Measurements from ENCODE around the gene CCBE1.

Gene CCBE1

GRCh38 chr18:59469463-59470180 is 227.6 kb downstream of the CCBE1 start:
- no peak for DNase-seq (ENCODE audit: low read depth)
- H3K4me3 ChIP-seq (ENCODE audit: low read depth, low read length) = no peak overlapping the region
- TF ChIP-seq CTCF (IDR thresholded peaks at IDR 0.05; ENCODE audit: insufficient read depth, low read depth, low read length, missing control alignments) = no peak

GRCh38 chr18:59468821-59469220 is 228.4 kb downstream of the CCBE1 start:
- no peak for TF ChIP-seq CTCF (IDR thresholded peaks at IDR 0.05; ENCODE audit: insufficient read depth, low read depth, low read length, missing control alignments)
- no peak overlapping the region for H3K4me3 ChIP-seq (ENCODE audit: low read depth, low read length)
- DNase-seq (ENCODE audit: low read depth) = no peak

GRCh38 chr18:59467497-59467896 is 229.7 kb downstream of the CCBE1 start:
- no peak overlapping the region for H3K4me3 ChIP-seq (ENCODE audit: low read depth, low read length)
- TF ChIP-seq CTCF (IDR thresholded peaks at IDR 0.05; ENCODE audit: insufficient read depth, low read depth, low read length, missing control alignments) = no peak
- no peak for DNase-seq (ENCODE audit: low read depth)

GRCh38 chr18:59466980-59467379 is 230.2 kb downstream of the CCBE1 start:
- TF ChIP-seq CTCF (IDR thresholded peaks at IDR 0.05; ENCODE audit: insufficient read depth, low read depth, low read length, missing control alignments) = no peak
- DNase-seq (ENCODE audit: low read depth) = no peak
- no peak overlapping the region for H3K4me3 ChIP-seq (ENCODE audit: low read depth, low read length)

GRCh38 chr18:59464486-59464885 is 232.7 kb downstream of the CCBE1 start:
- no peak overlapping the region for H3K4me3 ChIP-seq (ENCODE audit: low read depth, low read length)
- no peak for DNase-seq (ENCODE audit: low read depth)
- TF ChIP-seq CTCF (IDR thresholded peaks at IDR 0.05; ENCODE audit: insufficient read depth, low read depth, low read length, missing control alignments) = no peak

GRCh38 chr18:59461171-59461570 is 236.1 kb downstream of the CCBE1 start:
- TF ChIP-seq CTCF (IDR thresholded peaks at IDR 0.05; ENCODE audit: insufficient read depth, low read depth, low read length, missing control alignments) = no peak
- no peak overlapping the region for H3K4me3 ChIP-seq (ENCODE audit: low read depth, low read length)
- DNase-seq (ENCODE audit: low read depth) = no peak

- no peak for TF ChIP-seq CTCF (IDR thresholded peaks at IDR 0.05; ENCODE audit: insufficient read depth, low read depth, low read length, missing control alignments)
- H3K4me3 ChIP-seq (ENCODE audit: low read depth, low read length) = no peak overlapping the region
- DNase-seq (ENCODE audit: low read depth) = no peak
Measured at GRCh38 chr18:59460072-59460420, 237.2 kb downstream of the CCBE1 start.

All from GM12865 (cell line).